ENCODE measurements around the gene PSMA7. TPM values are rescaled to one million over a fixed set of nuclear protein-coding genes. Genes with fewer than 3 reads are reported as not detected.
A peak's percentile ranks its signal among the peaks of the same experiment; 100 is the strongest.

Gene PSMA7
- polyA plus RNA-seq, 1 of the 3 experiments (the other 2 are of a cell fraction), result 801 TPM

DNA sequence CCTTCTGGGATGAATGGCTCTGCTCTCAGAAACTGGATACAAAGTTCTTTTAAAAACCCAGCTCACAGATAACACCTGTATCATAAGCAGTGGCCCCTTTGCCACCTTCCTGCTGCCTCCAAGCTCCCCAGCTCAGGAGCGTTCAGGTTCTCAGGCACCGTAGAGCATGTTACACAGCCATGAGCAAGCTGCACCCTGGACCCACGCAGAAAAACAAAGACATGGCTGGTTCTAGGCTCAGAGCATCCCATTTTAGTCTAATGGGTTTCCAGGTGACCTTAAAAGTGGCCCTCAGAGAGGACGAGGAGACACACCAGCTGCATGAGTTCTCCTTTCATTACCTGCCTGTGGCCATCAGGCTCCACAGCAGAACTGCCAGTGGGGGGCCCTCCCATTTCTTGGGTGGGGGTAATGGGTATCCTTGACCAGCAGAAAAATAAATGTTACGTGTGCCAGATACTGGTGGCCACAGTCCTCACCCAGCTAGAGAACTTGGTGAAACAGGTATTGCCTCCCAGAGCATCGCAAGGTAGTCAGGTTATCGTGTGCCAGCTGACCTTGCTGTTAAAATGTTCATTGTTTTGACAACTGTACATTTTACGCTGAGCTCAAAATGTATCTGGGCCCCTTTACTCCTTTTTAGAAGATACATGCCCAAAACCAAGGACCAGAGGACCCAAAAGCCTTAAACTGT lies 7.5 kb downstream of the PSMA7 start:
- CTCF ChIA-PET, result interaction anchor here (0.6 to 11.1 kb wide), 20 partner anchors 8 to 265 kb away, joined by 3 to 130 read pairs (median 4); no protein-coding TSS in a partner anchor

DNA sequence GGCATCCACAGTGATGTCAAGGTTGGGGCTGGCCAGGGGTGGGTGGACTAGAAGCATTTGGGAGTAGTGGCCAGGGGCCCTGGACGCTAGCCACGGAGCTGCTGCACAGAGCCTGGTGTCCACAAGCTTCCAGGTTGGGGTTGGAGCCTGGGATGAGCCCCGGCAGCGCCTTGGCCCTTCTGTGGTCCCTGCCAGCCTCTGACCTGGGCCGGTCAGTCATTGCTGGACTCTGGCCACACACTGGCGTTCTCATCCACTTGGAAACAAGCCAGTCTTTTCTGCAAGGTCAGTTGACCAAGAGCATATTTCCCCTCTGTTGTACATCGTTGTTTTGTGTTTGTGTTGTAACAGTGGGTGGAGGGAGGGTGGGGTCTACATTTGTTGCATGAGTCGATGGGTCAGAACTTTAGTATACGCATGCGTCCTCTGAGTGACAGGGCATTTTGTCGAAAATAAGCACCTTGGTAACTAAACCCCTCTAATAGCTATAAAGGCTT lies 8.4 kb downstream of the PSMA7 start:
- Histone ChIP-seq H3K36me3 (replicated peaks in 1 of 2; ENCODE audit: control insufficient read depth in 1 of 2, insufficient read depth in 2 of 2, low read length in 1 of 2) (peaks cover 51 to 94% of the 10 kb centered on the region in 2 experiments), H3K4me2 (no peak overlapping the region), H3K79me2 (ENCODE audit: insufficient read depth) (peaks cover 32% of the 10 kb centered on the region), H2AFZ (ENCODE audit: low read depth) (no peak overlapping the region), H3K9me3 (no peaks in the 10 kb centered on the region), H3F3A (replicated peaks; ENCODE audit: insufficient read depth) (peaks cover 37% of the 10 kb centered on the region), H3K4me3 (ENCODE audit: low read depth in 2 of 2, low read length in 1 of 2) (no peak overlapping the region), H3K27me3 (ENCODE audit: insufficient read depth) (no peaks in the 10 kb centered on the region), H4K20me1 (ENCODE audit: insufficient read depth) (peaks cover 56% of the 10 kb centered on the region), H3K9me2 (no peaks in the 10 kb centered on the region), H3K27ac (ENCODE audit: low read depth in 2 of 2, low read length in 1 of 2) (no peak overlapping the region), H3K9ac (no peak overlapping the region), H3K4me1 (ENCODE audit: control insufficient read depth in 1 of 2, insufficient read depth in 2 of 2, low read depth in 1 of 2, low read length in 1 of 2) (no peaks in the 10 kb centered on the region; a peak in 1 of 4 replicates)
- 79% methylated on average over 8 of the region's 11 CpGs for WGBS (ENCODE audit: low lambda C conversion rate)
- CTCF ChIA-PET, result interaction anchor here (1.3 to 11.1 kb wide), 7 partner anchors 9 to 146 kb away, joined by 3 to 130 read pairs (median 4); no protein-coding TSS in a partner anchor
- TF ChIP-seq CHD2 (IDR thresholded peaks at IDR 0.05; ENCODE audit: low read length, partially characterized antibody), result no peak
- TF ChIP-seq POLR2AphosphoS5 (IDR thresholded peaks at IDR 0.05; ENCODE audit: low read depth, low read length), result peak; percentile 44
- no peak for DNase-seq
- POLR2A ChIA-PET, result no interaction called here

More for the DNA sequence above, 7.5 kb downstream of the PSMA7 start:
- Histone ChIP-seq H3K4me1 (ENCODE audit: control insufficient read depth in 1 of 2, insufficient read depth in 2 of 2, low read depth in 1 of 2, low read length in 1 of 2) (peaks cover 3% of the 10 kb centered on the region in 2 experiments; a peak in 2 of 4 replicates), H3K4me2 (no peak overlapping the region), H3K36me3 (replicated peaks in 1 of 2; ENCODE audit: control insufficient read depth in 1 of 2, insufficient read depth in 2 of 2, low read length in 1 of 2) (peaks cover 57 to 91% of the 10 kb centered on the region in 2 experiments), H2AFZ (ENCODE audit: low read depth) (no peak overlapping the region), H3K27ac (ENCODE audit: low read depth in 2 of 2, low read length in 1 of 2) (0 out of 4 replicates have a peak overlapping the region, but pooled peaks of 1 of the 2 experiments have one; percentile 3), H3K9me3 (no peaks in the 10 kb centered on the region), H3K9ac (no peak overlapping the region), H3K27me3 (ENCODE audit: insufficient read depth) (no peaks in the 10 kb centered on the region), H3F3A (replicated peaks; ENCODE audit: insufficient read depth) (peaks cover 37% of the 10 kb centered on the region), H3K4me3 (ENCODE audit: low read depth in 2 of 2, low read length in 1 of 2) (no peak overlapping the region), H4K20me1 (ENCODE audit: insufficient read depth) (peaks cover 66% of the 10 kb centered on the region), H3K9me2 (no peaks in the 10 kb centered on the region), H3K79me2 (ENCODE audit: insufficient read depth) (peaks cover 35% of the 10 kb centered on the region)
- TF ChIP-seq JUND (IDR thresholded peaks at IDR 0.05) (0 out of 2 replicates have a peak, but pooled peaks have one; percentile 0), CHD2 (IDR thresholded peaks at IDR 0.05; ENCODE audit: low read length, partially characterized antibody) (no peak)
- TF ChIP-seq, protein P1, sequence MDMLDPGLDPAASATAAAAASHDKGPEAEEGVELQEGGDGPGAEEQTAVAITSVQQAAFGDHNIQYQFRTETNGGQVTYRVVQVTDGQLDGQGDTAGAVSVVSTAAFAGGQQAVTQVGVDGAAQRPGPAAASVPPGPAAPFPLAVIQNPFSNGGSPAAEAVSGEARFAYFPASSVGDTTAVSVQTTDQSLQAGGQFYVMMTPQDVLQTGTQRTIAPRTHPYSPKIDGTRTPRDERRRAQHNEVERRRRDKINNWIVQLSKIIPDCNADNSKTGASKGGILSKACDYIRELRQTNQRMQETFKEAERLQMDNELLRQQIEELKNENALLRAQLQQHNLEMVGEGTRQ (IDR thresholded peaks at IDR 0.05; ENCODE audit: borderline replicate concordance, low read depth, low read length), result no peak
- POLR2A ChIA-PET, result interaction anchor here (1.5 kb wide), 1 partner anchor 125 kb away, joined by 6 read pairs; no protein-coding TSS in a partner anchor
- DNase-seq, result no peak
- WGBS (ENCODE audit: low lambda C conversion rate), result 95% methylated on average over 8 of the region's 8 CpGs

DNA sequence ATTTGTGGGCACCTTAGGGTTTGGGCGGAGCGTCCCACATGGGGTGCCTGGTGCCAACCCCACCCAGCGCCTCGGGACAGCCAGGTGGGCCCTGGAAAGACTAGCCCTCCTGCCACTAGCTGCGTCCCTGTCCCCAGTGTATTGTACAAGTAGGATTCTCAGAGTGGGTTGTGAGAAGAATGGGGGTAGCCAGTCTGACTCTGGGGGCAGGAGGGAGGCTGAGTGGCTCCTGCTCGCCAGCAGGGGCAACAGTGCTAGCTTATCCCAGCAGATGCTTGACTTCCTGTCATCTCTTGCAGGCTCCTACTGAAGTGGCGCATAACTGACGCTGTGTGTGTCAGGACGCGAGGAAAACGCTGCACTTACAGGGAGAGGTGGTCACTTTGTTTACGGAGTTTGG lies 9.3 kb downstream of the PSMA7 start:
- Histone ChIP-seq H3K9me2 (no peaks in the 10 kb centered on the region), H3K36me3 (replicated peaks in 1 of 2; ENCODE audit: control insufficient read depth in 1 of 2, insufficient read depth in 2 of 2, low read length in 1 of 2) (peaks cover 49 to 94% of the 10 kb centered on the region in 2 experiments), H4K20me1 (ENCODE audit: insufficient read depth) (peaks cover 49% of the 10 kb centered on the region), H3K9me3 (no peaks in the 10 kb centered on the region), H3F3A (replicated peaks; ENCODE audit: insufficient read depth) (peaks cover 37% of the 10 kb centered on the region), H3K27me3 (ENCODE audit: insufficient read depth) (no peaks in the 10 kb centered on the region), H2AFZ (ENCODE audit: low read depth) (no peak overlapping the region), H3K4me3 (ENCODE audit: low read depth in 2 of 2, low read length in 1 of 2) (no peak overlapping the region), H3K4me1 (ENCODE audit: control insufficient read depth in 1 of 2, insufficient read depth in 2 of 2, low read depth in 1 of 2, low read length in 1 of 2) (no peaks in the 10 kb centered on the region; a peak in 1 of 4 replicates), H3K27ac (ENCODE audit: low read depth in 2 of 2, low read length in 1 of 2) (no peak overlapping the region; a peak in 1 of 4 replicates), H3K9ac (no peak overlapping the region), H3K79me2 (ENCODE audit: insufficient read depth) (peaks cover 23% of the 10 kb centered on the region; the same call in 1 of the 2 replicates), H3K4me2 (no peak overlapping the region)
- CTCF ChIA-PET, result interaction anchor here (0.9 to 11.1 kb wide), 5 partner anchors 10 to 124 kb away, joined by 3 to 130 read pairs (median 4); no protein-coding TSS in a partner anchor
- POLR2A ChIA-PET, result interaction anchor here (1.1 kb wide), 1 partner anchor 123 kb away, joined by 3 read pairs; no protein-coding TSS in a partner anchor
- 97% methylated on average over 7 of the region's 12 CpGs for WGBS (ENCODE audit: low lambda C conversion rate)
- DNase-seq, result peak; percentile 56
- TF ChIP-seq, protein P2, sequence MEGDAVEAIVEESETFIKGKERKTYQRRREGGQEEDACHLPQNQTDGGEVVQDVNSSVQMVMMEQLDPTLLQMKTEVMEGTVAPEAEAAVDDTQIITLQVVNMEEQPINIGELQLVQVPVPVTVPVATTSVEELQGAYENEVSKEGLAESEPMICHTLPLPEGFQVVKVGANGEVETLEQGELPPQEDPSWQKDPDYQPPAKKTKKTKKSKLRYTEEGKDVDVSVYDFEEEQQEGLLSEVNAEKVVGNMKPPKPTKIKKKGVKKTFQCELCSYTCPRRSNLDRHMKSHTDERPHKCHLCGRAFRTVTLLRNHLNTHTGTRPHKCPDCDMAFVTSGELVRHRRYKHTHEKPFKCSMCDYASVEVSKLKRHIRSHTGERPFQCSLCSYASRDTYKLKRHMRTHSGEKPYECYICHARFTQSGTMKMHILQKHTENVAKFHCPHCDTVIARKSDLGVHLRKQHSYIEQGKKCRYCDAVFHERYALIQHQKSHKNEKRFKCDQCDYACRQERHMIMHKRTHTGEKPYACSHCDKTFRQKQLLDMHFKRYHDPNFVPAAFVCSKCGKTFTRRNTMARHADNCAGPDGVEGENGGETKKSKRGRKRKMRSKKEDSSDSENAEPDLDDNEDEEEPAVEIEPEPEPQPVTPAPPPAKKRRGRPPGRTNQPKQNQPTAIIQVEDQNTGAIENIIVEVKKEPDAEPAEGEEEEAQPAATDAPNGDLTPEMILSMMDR (IDR thresholded peaks at IDR 0.05), result peak; percentile 28
- TF ChIP-seq, protein P3, sequence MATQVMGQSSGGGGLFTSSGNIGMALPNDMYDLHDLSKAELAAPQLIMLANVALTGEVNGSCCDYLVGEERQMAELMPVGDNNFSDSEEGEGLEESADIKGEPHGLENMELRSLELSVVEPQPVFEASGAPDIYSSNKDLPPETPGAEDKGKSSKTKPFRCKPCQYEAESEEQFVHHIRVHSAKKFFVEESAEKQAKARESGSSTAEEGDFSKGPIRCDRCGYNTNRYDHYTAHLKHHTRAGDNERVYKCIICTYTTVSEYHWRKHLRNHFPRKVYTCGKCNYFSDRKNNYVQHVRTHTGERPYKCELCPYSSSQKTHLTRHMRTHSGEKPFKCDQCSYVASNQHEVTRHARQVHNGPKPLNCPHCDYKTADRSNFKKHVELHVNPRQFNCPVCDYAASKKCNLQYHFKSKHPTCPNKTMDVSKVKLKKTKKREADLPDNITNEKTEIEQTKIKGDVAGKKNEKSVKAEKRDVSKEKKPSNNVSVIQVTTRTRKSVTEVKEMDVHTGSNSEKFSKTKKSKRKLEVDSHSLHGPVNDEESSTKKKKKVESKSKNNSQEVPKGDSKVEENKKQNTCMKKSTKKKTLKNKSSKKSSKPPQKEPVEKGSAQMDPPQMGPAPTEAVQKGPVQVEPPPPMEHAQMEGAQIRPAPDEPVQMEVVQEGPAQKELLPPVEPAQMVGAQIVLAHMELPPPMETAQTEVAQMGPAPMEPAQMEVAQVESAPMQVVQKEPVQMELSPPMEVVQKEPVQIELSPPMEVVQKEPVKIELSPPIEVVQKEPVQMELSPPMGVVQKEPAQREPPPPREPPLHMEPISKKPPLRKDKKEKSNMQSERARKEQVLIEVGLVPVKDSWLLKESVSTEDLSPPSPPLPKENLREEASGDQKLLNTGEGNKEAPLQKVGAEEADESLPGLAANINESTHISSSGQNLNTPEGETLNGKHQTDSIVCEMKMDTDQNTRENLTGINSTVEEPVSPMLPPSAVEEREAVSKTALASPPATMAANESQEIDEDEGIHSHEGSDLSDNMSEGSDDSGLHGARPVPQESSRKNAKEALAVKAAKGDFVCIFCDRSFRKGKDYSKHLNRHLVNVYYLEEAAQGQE (IDR thresholded peaks at IDR 0.05; ENCODE audit: low read depth, low read length), result no peak
- TF ChIP-seq POLR2AphosphoS5 (IDR thresholded peaks at IDR 0.05; ENCODE audit: low read depth, low read length), result no peak
